HG03460 (cell line): ENCODE results near the gene VSTM2B.
A peak's percentile ranks its signal among the peaks of the same experiment; 100 is the strongest.

Experiments
- ATAC-seq: cut with Tn5 transposase; IDR thresholded peaks from one replicate; pipeline ENCODE4 v1.9.1; 2021; ENCODE audit not compliant: unreplicated experiment

The VSTM2B gene

GRCh38 chr19:29587059-29587458, 61.3 kb downstream of the VSTM2B start:
- ATAC-seq = no peak

DNA sequence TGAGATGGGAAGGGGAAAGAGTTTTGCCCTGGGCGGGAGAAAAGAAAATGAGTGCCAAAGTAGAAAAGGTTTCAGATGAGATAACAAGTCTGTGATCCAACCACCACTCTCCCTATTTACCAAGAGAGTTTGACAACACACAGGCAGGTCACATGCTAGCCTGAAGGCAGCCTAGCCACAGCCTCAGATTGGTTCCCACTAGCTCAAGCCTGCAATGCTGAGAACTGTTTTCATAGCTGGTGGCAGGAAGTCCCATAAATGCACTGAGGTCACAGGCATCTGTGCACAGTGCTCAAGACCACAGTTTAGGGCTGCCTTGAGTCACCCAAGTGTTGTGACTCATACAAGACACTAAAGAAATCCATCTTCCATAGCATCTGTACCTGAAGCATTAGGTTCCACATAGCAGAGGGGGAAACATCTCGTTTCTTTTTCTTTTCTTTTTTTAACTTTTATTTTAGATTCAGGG, 61.8 kb downstream of the VSTM2B start:
- peak; percentile 89 for ATAC-seq

DNA sequence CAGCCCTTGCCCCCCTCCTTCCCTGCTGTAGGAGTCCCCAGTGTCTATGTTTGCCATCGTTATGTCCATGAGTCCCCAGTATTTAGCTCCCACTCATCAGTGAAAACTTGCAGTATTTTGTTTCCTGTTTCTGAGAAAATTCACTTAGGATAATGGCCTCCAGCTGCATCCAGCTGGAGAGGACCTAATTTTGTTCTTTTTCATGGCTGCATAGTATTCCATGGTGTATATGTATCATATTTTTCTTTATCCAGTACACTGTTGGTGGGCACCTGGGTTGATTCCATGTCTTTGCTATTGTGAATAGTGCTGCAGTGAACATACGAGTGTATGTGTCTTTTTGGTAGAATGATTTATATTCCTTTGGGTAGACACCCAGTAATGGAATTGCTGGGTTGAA, 62.3 kb downstream of the VSTM2B start:
- no peak for ATAC-seq

DNA sequence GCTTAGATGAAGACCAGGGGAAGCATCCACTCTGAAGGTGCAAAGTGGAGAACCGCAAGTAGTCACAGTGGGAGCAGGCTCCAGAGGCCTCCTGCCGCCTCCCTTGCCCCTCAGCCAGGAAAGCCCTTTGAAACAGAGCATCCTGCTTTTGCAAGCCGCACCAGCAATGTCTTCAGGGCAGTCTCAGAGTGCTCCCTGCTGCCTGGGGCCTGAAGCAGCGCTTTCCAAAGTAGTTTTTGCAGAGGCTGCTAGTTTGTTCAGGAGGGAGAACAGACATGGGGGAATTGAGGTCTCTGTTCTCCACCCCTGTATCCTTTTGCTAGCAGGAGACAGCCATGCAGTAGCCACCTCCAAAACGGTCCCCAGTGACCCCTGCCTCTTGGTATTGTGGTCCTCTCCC, 64.5 kb downstream of the VSTM2B start:
- ATAC-seq = no peak

- no peak for ATAC-seq
Measured at GRCh38 chr19:29591670-29592069, 65.9 kb downstream of the VSTM2B start.

- no peak for ATAC-seq
Measured at GRCh38 chr19:29593869-29594268, 68.1 kb downstream of the VSTM2B start.

- ATAC-seq = no peak
Measured at GRCh38 chr19:29596080-29596727, 70.4 kb downstream of the VSTM2B start.

GRCh38 chr19:29596885-29597525, 71.2 kb downstream of the VSTM2B start:
- no peak for ATAC-seq

DNA sequence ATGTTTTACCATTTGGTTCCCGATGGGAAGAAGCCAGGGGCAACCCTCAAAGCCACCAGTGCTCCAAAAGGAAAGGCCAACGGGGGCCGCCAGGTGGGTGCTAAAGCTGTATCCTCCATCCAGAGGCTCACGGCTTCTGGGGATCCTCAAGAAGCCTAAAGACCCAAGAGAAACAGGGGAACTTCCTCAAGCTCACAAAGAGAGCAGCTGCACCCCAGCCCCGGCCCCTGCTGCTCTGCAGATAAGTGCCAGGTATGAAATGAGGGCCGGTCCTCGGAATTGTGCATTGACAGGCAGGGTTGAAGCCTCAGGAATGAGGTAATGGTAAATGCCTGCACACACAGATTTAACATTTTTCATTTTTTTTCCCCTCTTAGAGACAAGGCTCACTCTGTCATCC, 72.2 kb downstream of the VSTM2B start:
- ATAC-seq = no peak

- ATAC-seq = no peak
Measured at GRCh38 chr19:29598496-29598895, 72.7 kb downstream of the VSTM2B start.

- ATAC-seq = no peak
Measured at GRCh38 chr19:29603308-29603707, 77.5 kb downstream of the VSTM2B start.

GRCh38 chr19:29605653-29606419, 80.0 kb downstream of the VSTM2B start, which contains the start of gene POP4:
POP4 (plus strand) TSS chr19:29606283; CDS start chr19:29606319, 36 bp downstream.
- ATAC-seq = peak; percentile 77

DNA sequence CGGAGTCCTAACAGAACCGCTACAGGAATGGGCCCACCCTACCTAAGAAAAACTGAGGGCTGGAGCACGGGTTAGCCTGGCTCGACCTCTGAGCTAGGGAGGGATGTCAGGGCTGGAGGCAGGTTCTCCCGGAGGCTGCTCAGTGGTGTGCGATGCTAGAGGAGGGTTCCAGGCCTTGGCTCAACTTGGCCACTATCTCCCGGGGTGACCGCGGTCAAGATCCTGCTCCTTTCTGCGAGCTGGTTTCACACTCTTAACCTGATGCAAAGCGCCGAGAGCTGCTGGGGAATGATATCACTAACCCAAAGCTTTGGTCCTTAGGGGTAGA, 80.6 kb downstream of the VSTM2B start:
- no peak for ATAC-seq

DNA sequence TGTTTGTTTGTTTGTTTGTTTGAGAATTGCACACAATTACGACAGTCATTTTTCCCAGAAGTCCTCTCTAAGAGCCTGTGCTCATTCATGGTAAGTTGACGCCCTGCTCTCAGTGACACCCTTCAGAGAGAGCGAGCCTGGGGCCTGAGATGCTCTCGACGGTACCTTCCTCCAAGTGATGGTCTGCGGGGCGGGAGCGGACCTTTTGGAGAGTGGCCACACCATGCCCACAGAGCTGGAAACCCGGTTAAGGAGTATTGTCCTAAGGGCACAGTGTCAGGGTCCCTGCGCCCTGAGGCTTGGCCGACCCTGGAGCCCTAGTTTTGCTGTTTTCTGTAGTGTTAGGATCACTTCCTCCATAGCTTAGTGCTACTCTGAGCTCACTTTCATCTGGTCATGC, 83.8 kb downstream of the VSTM2B start:
- ATAC-seq = no peak

GRCh38 chr19:29610213-29610573, 84.4 kb downstream of the VSTM2B start:
- ATAC-seq = no peak

DNA sequence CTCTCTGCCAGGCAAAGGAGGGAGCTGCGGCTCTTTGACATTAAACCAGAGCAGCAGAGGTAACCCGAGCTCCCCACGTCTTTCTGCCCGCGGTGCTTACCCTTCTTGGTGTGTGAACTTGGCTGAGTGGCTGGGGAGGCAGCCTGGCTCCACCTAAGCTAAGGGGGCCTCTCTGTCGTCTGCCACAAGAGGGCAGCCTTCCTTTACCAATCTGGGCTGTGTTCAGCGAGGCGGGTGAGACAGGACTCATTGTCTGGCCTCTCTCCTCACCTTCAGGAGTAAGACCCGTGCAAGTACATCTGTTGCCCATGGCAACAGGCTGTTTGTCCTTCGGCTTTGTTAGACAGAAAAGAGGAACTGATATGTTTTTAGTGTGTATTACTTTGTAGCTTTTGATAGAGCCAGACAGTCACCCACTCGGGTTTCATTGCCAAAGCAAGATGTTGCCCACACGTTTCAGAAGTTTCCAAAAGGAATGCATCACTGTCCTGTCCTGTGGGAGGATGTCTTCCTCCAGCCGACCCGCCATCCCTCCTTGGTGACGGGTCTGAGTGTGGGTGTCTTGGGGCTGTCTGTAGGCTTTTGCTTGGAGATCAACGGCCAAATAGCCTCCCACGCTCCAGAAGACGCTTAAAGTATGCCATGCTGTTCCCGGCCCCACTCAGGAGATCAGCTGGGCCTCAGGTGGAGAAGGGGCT, 84.9 kb downstream of the VSTM2B start:
- peak; percentile 67 for ATAC-seq

DNA sequence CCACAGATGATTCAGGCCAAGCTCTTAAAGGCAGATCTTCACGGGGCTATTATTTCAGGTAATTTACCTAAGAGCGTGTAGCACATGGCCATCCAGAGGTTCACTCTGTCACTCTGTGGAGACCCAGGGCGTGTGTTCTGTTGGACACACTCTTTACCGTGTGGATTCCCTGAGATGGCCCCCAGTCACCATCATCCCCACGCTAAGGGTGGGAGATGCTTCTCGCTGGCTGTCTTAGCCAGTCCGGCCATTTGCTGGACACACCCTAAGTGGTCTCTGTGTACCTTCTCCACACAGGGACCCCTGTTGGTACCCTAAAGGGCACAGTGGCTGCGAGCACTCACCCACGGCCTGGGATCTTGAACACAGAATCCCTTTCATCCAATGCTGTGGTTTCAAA, 86.3 kb downstream of the VSTM2B start:
- no peak for ATAC-seq

DNA sequence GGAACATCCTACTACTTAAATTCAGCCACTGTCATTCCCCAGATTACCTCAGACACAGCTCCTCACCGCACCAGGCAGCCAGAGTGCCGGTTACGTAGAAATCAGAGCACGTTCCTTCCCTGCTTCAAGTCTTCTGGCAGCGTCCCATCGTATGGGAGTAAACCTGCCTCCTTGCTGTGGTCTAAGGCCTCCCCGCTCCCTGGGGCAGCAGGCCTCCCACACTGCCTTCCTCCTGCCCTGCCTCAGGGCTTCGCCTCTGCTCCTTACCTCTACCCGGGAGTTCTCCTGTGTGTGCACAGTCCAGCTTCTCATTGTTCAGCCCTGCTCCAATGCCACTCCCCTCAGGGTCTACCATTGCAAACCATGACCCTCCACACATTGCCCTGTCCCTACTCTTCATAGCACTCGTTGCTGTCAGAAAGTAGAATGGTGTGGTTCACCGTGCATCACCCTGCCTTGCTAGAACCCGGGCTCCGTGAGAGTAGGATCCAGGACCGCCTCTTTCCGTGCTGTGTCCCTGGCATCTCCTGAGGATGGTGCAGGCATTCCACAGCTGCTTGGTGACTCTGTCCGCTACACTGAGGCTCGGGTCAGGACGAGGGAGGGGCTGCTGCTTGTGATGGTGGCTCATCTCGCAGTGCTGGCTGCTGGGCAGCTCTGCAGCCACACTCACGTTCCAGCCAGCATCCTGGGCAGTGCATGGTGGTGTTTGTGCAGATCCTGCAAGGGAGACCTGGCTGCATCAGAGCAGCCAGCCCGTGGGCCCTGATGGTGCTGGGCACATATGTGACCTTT, 87.2 kb downstream of the VSTM2B start:
- ATAC-seq = no peak

- no peak for ATAC-seq
Measured at GRCh38 chr19:29614046-29614445, 88.3 kb downstream of the VSTM2B start.
